ENCODE data around the gene ZNF660.

DNA sequence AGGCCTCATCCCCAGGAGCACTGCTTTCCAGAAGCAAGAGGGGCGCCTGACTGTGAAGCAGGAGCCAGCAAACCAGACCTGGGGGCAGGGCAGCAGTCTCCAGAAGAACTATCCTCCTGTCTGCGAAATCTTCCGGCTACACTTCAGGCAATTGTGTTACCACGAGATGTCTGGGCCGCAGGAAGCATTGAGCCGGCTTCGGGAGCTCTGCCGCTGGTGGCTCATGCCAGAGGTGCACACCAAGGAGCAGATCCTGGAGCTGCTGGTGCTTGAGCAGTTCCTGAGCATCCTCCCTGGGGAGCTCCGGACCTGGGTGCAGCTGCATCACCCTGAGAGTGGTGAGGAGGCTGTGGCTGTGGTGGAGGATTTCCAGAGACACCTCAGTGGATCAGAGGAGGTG, 27.7 kb upstream of the ZNF660 start:
- TF ChIP-seq, protein P1, sequence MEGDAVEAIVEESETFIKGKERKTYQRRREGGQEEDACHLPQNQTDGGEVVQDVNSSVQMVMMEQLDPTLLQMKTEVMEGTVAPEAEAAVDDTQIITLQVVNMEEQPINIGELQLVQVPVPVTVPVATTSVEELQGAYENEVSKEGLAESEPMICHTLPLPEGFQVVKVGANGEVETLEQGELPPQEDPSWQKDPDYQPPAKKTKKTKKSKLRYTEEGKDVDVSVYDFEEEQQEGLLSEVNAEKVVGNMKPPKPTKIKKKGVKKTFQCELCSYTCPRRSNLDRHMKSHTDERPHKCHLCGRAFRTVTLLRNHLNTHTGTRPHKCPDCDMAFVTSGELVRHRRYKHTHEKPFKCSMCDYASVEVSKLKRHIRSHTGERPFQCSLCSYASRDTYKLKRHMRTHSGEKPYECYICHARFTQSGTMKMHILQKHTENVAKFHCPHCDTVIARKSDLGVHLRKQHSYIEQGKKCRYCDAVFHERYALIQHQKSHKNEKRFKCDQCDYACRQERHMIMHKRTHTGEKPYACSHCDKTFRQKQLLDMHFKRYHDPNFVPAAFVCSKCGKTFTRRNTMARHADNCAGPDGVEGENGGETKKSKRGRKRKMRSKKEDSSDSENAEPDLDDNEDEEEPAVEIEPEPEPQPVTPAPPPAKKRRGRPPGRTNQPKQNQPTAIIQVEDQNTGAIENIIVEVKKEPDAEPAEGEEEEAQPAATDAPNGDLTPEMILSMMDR (optimal IDR thresholded peaks at IDR 0.05 in 1 of 3, IDR thresholded peaks at IDR 0.05 in 1 of 3, conservative IDR thresholded peaks at IDR 0.05 in 1 of 3; ENCODE audit: extremely low read depth in 1 of 3, insufficient read depth in 2 of 3, low read length in 3 of 3): no peak
- no peak for TF ChIP-seq EZH2 (IDR thresholded peaks at IDR 0.05; ENCODE audit: low read length)
